K562 (cell line): ENCODE measurements around the gene SNX25. TPM values are rescaled to one million over a fixed set of nuclear protein-coding genes. Genes with fewer than 3 reads are reported as not detected.
A peak's percentile ranks its signal among the peaks of the same experiment; 100 is the strongest.

Experiments used
- CCAR2 ChIP-seq: fragments of 200-400 bp; formaldehyde crosslinking; IDR thresholded peaks from 2 replicates; pipeline ENCODE4 v1.6.1; 2017; ENCODE audit warnings: mild to moderate bottlenecking, low read depth, low read length
- EP400 ChIP-seq: fragments of 450-650 bp; IDR thresholded peaks from 2 replicates; pipeline ENCODE4 v1.6.1; 2017; ENCODE audit warnings: antibody characterized with exemption, mild to moderate bottlenecking, moderate library complexity
- FUS ChIP-seq: fragments of 200-400 bp; formaldehyde crosslinking; optimal IDR thresholded peaks from 2 replicates; pipeline ENCODE3; 2017; ENCODE audit warnings: low read depth, low read length
- HDAC1 ChIP-seq, 2 experiments: fragments of 450-650 bp; IDR thresholded peaks; 2 replicates each; pipeline ENCODE4 v1.6.1; 2016 to 2017; ENCODE audit warnings: inconsistent platforms in 1 of 2, mild to moderate bottlenecking in 1 of 2, moderate library complexity in 1 of 2
- HNRNPH1 ChIP-seq: fragments of 200-400 bp; formaldehyde crosslinking; optimal IDR thresholded peaks from 2 replicates; pipeline ENCODE3; 2017; ENCODE audit warnings: low read depth, mild to moderate bottlenecking, low read length, moderate library complexity
- KLF16 ChIP-seq: IDR thresholded peaks from 2 replicates; pipeline ENCODE4 v1.6.1; 2016; ENCODE audit warnings: antibody characterized with exemption
- LEF1 ChIP-seq: fragments of 450-650 bp; IDR thresholded peaks from 2 replicates; pipeline ENCODE4 v1.6.1; 2016; ENCODE audit warnings: mild to moderate bottlenecking
- MTA3 ChIP-seq: fragments of 450-650 bp; formaldehyde crosslinking; IDR thresholded peaks from 2 replicates; pipeline ENCODE4 v1.6.1; 2017; ENCODE audit warnings: mild to moderate bottlenecking, borderline replicate concordance
- NR3C1 ChIP-seq: sonication (generic); formaldehyde crosslinking; IDR thresholded peaks from 2 replicates; pipeline ENCODE4 v1.8.1; 2022; ENCODE audit warnings: missing genetic modification reagents
- PRMT5 ChIP-seq: sonication (generic); formaldehyde crosslinking; IDR thresholded peaks from 2 replicates; pipeline ENCODE4 v1.5.0; 2020; ENCODE audit warnings: missing genetic modification reagents
- RCOR1 ChIP-seq, 2 experiments: IDR thresholded peaks; 2 replicates each; pipeline ENCODE4 v1.6.1; 2012; ENCODE audit warnings: low read depth in 2 of 2, low read length in 2 of 2, borderline replicate concordance in 1 of 2, improper control_type of control experiment in 1 of 2
- SAFB2 ChIP-seq: fragments of 200-400 bp; formaldehyde crosslinking; IDR thresholded peaks from 2 replicates; pipeline ENCODE4 v1.6.1; 2018; ENCODE audit warnings: borderline replicate concordance, low read length, low read depth, moderate library complexity; ENCODE audit not compliant: severe bottlenecking
- SNIP1 ChIP-seq: fragments of 450-650 bp; IDR thresholded peaks from 2 replicates; pipeline ENCODE4 v1.7.1; 2017; ENCODE audit warnings: low read depth, mild to moderate bottlenecking
- SPI1 ChIP-seq: IDR thresholded peaks from 2 replicates; pipeline ENCODE4 v1.6.1; 2011; ENCODE audit warnings: low read depth, low read length, control low read depth, borderline replicate concordance
- SRSF7 ChIP-seq: fragments of 200-400 bp; formaldehyde crosslinking; optimal IDR thresholded peaks from 2 replicates; pipeline ENCODE3; 2017; ENCODE audit warnings: mild to moderate bottlenecking, low read depth, low read length
- TRIM24 ChIP-seq, 2 experiments: fragments of 450-650 bp; IDR thresholded peaks; 2 replicates each; pipeline ENCODE4 v1.6.1; 2016
- ZNF311 ChIP-seq: fragments of 250-450 bp; sonication (Bioruptor Pico); IDR thresholded peaks from 2 replicates; pipeline ENCODE4 v1.4.0; 2020; ENCODE audit warnings: mild to moderate bottlenecking, moderate library complexity
- ZNF583 ChIP-seq: fragments of 250-450 bp; sonication (Bioruptor Pico); IDR thresholded peaks from 2 replicates; pipeline ENCODE4 v1.4.0; 2020
- polyA plus RNA-seq, 8 experiments: library from polyadenylated mRNA; depleted of rRNA in 4 of 8; stranded (reverse) in 5 of 8; unstranded in 3 of 8; fragments of >200 nt; fragmentation: Nextera tagmentation in 2 of 8; fragmentation: Illumina TruSeq in 1 of 8; extraction: Ambion mirVana in 2 of 8; extraction: Trizol in 1 of 8; gene quantifications; 2 replicates each; pipeline versions ENCODE4 v1.2.1 to v1.2.3, GENCODE V29; 2011 to 2014; ENCODE audit warnings: inconsistent platforms in 1 of 8, missing spikeins in 1 of 8
- total RNA-seq, 7 experiments: library from RNA; depleted of rRNA in 6 of 7; stranded (reverse); fragments of >200 nt in 6 of 7; fragmentation: Illumina TruSeq in 2 of 7; extraction: Trizol in 2 of 7; gene quantifications; 2 replicates each; pipeline versions ENCODE4 v1.2.1 to v1.2.3, GENCODE V29; 2011 to 2021; ENCODE audit warnings: low replicate concordance in 1 of 7
- TF ChIP-seq, protein P1 (sequence below): fragments of 150-350 bp; conservative IDR thresholded peaks from 2 replicates; pipeline ENCODE4 v1.6.1; 2014; ENCODE audit warnings: low read length
- TF ChIP-seq, protein P2 (sequence below): sonication (generic); formaldehyde crosslinking; IDR thresholded peaks from 2 replicates; pipeline ENCODE4 v1.8.1; 2022; ENCODE audit warnings: missing genetic modification reagents
- TF ChIP-seq, protein P3 (sequence below): fragments of 250-450 bp; sonication (Bioruptor Pico); IDR thresholded peaks from 2 replicates; pipeline ENCODE4 v1.9.0; 2021; ENCODE audit warnings: mild to moderate bottlenecking, inconsistent platforms
- TF ChIP-seq, protein P4 (sequence below): sonication (generic); formaldehyde crosslinking; IDR thresholded peaks from 2 replicates; pipeline ENCODE4 v1.8.0; 2022; ENCODE audit warnings: mild to moderate bottlenecking, low read depth, missing genetic modification reagents
- TF ChIP-seq, protein P5 (sequence below): fragments of 450-650 bp; IDR thresholded peaks from 2 replicates; pipeline ENCODE4 v1.6.1; 2016; ENCODE audit warnings: low read depth, mild to moderate bottlenecking, moderate library complexity

SNX25 gene
- total and polyA plus RNA-seq, 9 of the 15 experiments (the other 6 are each of a cell fraction or from before 2014, with no cell fraction given) = 2.5 to 23.4 (median 13.3) TPM

DNA sequence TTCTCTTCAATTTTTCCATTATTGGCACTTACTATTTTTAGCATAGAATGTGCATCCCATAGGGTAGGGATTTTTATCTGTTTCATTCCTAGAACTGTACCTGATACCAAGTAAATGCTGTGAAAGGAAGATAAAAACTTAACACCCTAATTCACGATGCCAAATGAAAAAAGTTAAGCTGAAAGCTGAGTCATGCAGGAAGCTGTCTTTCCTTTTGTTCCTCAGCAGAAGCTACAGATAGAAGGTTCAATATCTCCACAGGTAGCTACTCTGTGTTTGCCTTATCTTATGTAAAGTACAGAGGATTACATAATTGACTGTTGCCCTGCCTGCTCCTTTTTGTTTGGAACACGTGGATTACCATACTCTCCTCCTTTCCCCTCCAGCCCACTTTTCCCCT is 109.3 kb downstream of the SNX25 start (continued):
- TF ChIP-seq, protein P1, sequence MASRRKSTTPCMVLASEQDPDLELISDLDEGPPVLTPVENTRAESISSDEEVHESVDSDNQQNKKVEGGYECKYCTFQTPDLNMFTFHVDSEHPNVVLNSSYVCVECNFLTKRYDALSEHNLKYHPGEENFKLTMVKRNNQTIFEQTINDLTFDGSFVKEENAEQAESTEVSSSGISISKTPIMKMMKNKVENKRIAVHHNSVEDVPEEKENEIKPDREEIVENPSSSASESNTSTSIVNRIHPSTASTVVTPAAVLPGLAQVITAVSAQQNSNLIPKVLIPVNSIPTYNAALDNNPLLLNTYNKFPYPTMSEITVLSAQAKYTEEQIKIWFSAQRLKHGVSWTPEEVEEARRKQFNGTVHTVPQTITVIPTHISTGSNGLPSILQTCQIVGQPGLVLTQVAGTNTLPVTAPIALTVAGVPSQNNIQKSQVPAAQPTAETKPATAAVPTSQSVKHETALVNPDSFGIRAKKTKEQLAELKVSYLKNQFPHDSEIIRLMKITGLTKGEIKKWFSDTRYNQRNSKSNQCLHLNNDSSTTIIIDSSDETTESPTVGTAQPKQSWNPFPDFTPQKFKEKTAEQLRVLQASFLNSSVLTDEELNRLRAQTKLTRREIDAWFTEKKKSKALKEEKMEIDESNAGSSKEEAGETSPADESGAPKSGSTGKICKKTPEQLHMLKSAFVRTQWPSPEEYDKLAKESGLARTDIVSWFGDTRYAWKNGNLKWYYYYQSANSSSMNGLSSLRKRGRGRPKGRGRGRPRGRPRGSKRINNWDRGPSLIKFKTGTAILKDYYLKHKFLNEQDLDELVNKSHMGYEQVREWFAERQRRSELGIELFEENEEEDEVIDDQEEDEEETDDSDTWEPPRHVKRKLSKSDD = no peak
- TF ChIP-seq, protein P2, sequence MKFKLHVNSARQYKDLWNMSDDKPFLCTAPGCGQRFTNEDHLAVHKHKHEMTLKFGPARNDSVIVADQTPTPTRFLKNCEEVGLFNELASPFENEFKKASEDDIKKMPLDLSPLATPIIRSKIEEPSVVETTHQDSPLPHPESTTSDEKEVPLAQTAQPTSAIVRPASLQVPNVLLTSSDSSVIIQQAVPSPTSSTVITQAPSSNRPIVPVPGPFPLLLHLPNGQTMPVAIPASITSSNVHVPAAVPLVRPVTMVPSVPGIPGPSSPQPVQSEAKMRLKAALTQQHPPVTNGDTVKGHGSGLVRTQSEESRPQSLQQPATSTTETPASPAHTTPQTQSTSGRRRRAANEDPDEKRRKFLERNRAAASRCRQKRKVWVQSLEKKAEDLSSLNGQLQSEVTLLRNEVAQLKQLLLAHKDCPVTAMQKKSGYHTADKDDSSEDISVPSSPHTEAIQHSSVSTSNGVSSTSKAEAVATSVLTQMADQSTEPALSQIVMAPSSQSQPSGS (CRISPR knock-in tag) = no peak
- TF ChIP-seq, protein P3, sequence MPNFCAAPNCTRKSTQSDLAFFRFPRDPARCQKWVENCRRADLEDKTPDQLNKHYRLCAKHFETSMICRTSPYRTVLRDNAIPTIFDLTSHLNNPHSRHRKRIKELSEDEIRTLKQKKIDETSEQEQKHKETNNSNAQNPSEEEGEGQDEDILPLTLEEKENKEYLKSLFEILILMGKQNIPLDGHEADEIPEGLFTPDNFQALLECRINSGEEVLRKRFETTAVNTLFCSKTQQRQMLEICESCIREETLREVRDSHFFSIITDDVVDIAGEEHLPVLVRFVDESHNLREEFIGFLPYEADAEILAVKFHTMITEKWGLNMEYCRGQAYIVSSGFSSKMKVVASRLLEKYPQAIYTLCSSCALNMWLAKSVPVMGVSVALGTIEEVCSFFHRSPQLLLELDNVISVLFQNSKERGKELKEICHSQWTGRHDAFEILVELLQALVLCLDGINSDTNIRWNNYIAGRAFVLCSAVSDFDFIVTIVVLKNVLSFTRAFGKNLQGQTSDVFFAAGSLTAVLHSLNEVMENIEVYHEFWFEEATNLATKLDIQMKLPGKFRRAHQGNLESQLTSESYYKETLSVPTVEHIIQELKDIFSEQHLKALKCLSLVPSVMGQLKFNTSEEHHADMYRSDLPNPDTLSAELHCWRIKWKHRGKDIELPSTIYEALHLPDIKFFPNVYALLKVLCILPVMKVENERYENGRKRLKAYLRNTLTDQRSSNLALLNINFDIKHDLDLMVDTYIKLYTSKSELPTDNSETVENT (CRISPR knock-in tag) = no peak
- TF ChIP-seq KLF16 (peak; percentile 67; the same call in 1 of the 2 replicates), TRIM24 (IDR thresholded peaks at IDR 0.05) (peak; percentile 87 to 93), LEF1 (peak; percentile 74; the same call in 1 of the 2 replicates), SNIP1 (no peak), NR3C1 (CRISPR knock-in tag) (no peak), HNRNPH1 (no peak), EP400 (peak; percentile 69), HDAC1 (IDR thresholded peaks at IDR 0.05) (peak; percentile 28 to 62; a peak in 2 of 4 replicates), FUS (no peak), RCOR1 (IDR thresholded peaks at IDR 0.05; ENCODE audit: borderline replicate concordance in 1 of 2, low read depth in 2 of 2, low read length in 2 of 2) (peak in 1 of 2 experiments; percentile 71; a peak in 2 of 4 replicates), PRMT5 (no peak), SPI1 (no peak), MTA3 (0 out of 2 replicates have a peak, but pooled peaks have one; percentile 29), SAFB2 (no peak), CCAR2 (no peak), SRSF7 (no peak), ZNF311 (CRISPR knock-in tag) (no peak), ZNF583 (CRISPR knock-in tag) (no peak)
- TF ChIP-seq, protein P4, sequence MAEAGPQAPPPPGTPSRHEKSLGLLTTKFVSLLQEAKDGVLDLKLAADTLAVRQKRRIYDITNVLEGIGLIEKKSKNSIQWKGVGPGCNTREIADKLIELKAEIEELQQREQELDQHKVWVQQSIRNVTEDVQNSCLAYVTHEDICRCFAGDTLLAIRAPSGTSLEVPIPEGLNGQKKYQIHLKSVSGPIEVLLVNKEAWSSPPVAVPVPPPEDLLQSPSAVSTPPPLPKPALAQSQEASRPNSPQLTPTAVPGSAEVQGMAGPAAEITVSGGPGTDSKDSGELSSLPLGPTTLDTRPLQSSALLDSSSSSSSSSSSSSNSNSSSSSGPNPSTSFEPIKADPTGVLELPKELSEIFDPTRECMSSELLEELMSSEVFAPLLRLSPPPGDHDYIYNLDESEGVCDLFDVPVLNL = no peak
- TF ChIP-seq, protein P5, sequence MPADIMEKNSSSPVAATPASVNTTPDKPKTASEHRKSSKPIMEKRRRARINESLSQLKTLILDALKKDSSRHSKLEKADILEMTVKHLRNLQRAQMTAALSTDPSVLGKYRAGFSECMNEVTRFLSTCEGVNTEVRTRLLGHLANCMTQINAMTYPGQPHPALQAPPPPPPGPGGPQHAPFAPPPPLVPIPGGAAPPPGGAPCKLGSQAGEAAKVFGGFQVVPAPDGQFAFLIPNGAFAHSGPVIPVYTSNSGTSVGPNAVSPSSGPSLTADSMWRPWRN = no peak; the same call in 1 of the 2 replicates
